ENCODE measurements around the gene KCNIP1. TPM values are rescaled to one million over a fixed set of nuclear protein-coding genes. Genes with fewer than 3 reads are reported as not detected.

KCNIP1 gene
- total and polyA plus RNA-seq, 2 of the 13 experiments (the other 11 are each of a cell fraction or from before 2014, with no cell fraction given) = not detected

- no peaks in the 10 kb centered on the region for H3K4me1 ChIP-seq (ENCODE audit: insufficient read depth, low read length)
- peaks cover 2 to 22% of the 10 kb centered on the region in 2 experiments; a peak in 3 of 5 replicates for H3K27me3 ChIP-seq (ENCODE audit: control insufficient read depth in 1 of 2, insufficient read depth in 2 of 2, low read length in 2 of 2)
- ChIA-PET POLR2A (no interaction called here), CTCF (ENCODE audit: low intra/inter-chr PET ratio, low total read pairs) (no interaction called here)
- no peaks in the 10 kb centered on the region for H3K9me3 ChIP-seq (ENCODE audit: low read length)
- H3K9ac ChIP-seq (ENCODE audit: insufficient read depth, low read depth, low read length) = no peak overlapping the region
- ATAC-seq (no peak), FAIRE-seq (no peak), DNase-seq (ENCODE audit: low spot score) (no peak)
- BruUV-seq (replicated peaks) = no TSS peak
- in situ Hi-C loops (cut with HindIII; ENCODE audit: extremely low pct_ligation_motif_present, low pct_unique_long_range_greater_than_20kb) = loop anchor here (10.0 kb wide), 1 partner anchor 595 kb away; no protein-coding TSS in a partner anchor
- TF ChIP-seq ZNF546 (CRISPR knock-in tag; conservative IDR thresholded peaks at IDR 0.05) (no peak), MED13 (CRISPR knock-in tag; IDR thresholded peaks at IDR 0.05) (no peak), XRCC5 (optimal IDR thresholded peaks at IDR 0.05; ENCODE audit: low read length) (no peak), MEIS1 (CRISPR knock-in tag; IDR thresholded peaks at IDR 0.05; ENCODE audit: borderline replicate concordance) (no peak), MATR3 (CRISPR knock-in tag; IDR thresholded peaks at IDR 0.05) (no peak)
- H3K4me2 ChIP-seq (ENCODE audit: low read depth, low read length) = no peak overlapping the region
- no peaks in the 10 kb centered on the region for H3K79me2 ChIP-seq (ENCODE audit: insufficient read depth, low read length)
- no peak overlapping the region for H3K4me3 ChIP-seq (replicated peaks in 1 of 3; ENCODE audit: insufficient read depth in 1 of 3, low read depth in 2 of 3, low read length in 3 of 3)
- H3K36me3 ChIP-seq (replicated peaks in 1 of 2; ENCODE audit: control insufficient read depth in 1 of 2, insufficient read depth in 2 of 2, low read length in 2 of 2) = no peaks in the 10 kb centered on the region
- no peaks in the 10 kb centered on the region for H4K20me1 ChIP-seq (ENCODE audit: insufficient read depth, low read length)
- WGBS (ENCODE audit: low lambda C conversion rate) = 13% methylated on average over 7 of the region's 7 CpGs
- intact Hi-C loops (cut with micrococcal nuclease; ENCODE audit: unreplicated experiment) = loop anchor here (10.0 kb wide), 2 partner anchors 115 to 405 kb away; no protein-coding TSS in a partner anchor
- no peak overlapping the region for H3K27ac ChIP-seq (ENCODE audit: extremely low read length, insufficient read depth, low read length)
- H2AFZ ChIP-seq (ENCODE audit: low read length) = no peak overlapping the region
Measured at GRCh38 chr5:170749911-170750431, 246.2 kb downstream of the KCNIP1 start.

- intact Hi-C loops (cut with micrococcal nuclease; ENCODE audit: unreplicated experiment) = no loop called here
- POLR2A ChIA-PET = no interaction called here
- Histone ChIP-seq H3K27ac (ENCODE audit: extremely low read length, insufficient read depth, low read length) (no peak overlapping the region), H3K4me2 (ENCODE audit: low read depth, low read length) (no peak overlapping the region), H3K9me3 (ENCODE audit: low read length) (no peaks in the 10 kb centered on the region), H3K4me1 (ENCODE audit: insufficient read depth, low read length) (no peaks in the 10 kb centered on the region), H4K20me1 (ENCODE audit: insufficient read depth, low read length) (no peaks in the 10 kb centered on the region), H3K9ac (ENCODE audit: insufficient read depth, low read depth, low read length) (no peak overlapping the region), H3K27me3 (ENCODE audit: control insufficient read depth in 1 of 2, insufficient read depth in 2 of 2, low read length in 2 of 2) (peaks cover 0 to 14% of the 10 kb centered on the region in 2 experiments; a peak in 2 of 5 replicates), H3K4me3 (replicated peaks in 1 of 3; ENCODE audit: insufficient read depth in 1 of 3, low read depth in 2 of 3, low read length in 3 of 3) (no peak overlapping the region), H2AFZ (ENCODE audit: low read length) (no peak overlapping the region), H3K79me2 (ENCODE audit: insufficient read depth, low read length) (no peaks in the 10 kb centered on the region), H3K36me3 (replicated peaks in 1 of 2; ENCODE audit: control insufficient read depth in 1 of 2, insufficient read depth in 2 of 2, low read length in 2 of 2) (no peaks in the 10 kb centered on the region)
- WGBS (ENCODE audit: low lambda C conversion rate) = 22% methylated on average over 6 of the region's 6 CpGs
- no peak for DNase-seq (ENCODE audit: low spot score)
- no peak for TF ChIP-seq ZNF567 (CRISPR knock-in tag; IDR thresholded peaks at IDR 0.05; ENCODE audit: borderline replicate concordance)
- TF ChIP-seq ZNF326 (CRISPR knock-in tag; IDR thresholded peaks at IDR 0.05; ENCODE audit: borderline replicate concordance) = no peak
- TF ChIP-seq ZNF687 (CRISPR knock-in tag; IDR thresholded peaks at IDR 0.05) = no peak
- TF ChIP-seq ZNF598 (CRISPR knock-in tag; IDR thresholded peaks at IDR 0.05; ENCODE audit: borderline replicate concordance) = no peak
- TF ChIP-seq MAFF (IDR thresholded peaks at IDR 0.05; ENCODE audit: low read depth, low read length) = no peak
- in situ Hi-C loops (cut with HindIII; ENCODE audit: extremely low pct_ligation_motif_present, low pct_unique_long_range_greater_than_20kb) = no loop called here
- CTCF ChIA-PET (ENCODE audit: low intra/inter-chr PET ratio, low total read pairs) = no interaction called here
- no TSS peak for BruUV-seq (replicated peaks)
- no peak for ATAC-seq
- FAIRE-seq = no peak
Measured at GRCh38 chr5:170750791-170751190, 247.0 kb downstream of the KCNIP1 start.

All from HepG2 (cell line).